ENCODE results near the gene PLA2G5. TPM values are rescaled to one million over a fixed set of nuclear protein-coding genes. Genes with fewer than 3 reads are reported as not detected.
"Not testable (repeated sequence)": the region's sequence is repeated elsewhere in the genome, so short reads cannot be mapped to it uniquely, and the experiment has no call there.

PLA2G5 gene
- total RNA-seq, 2 donors from 2014 or later: not detected

GRCh38 chr1:20126806-20127440 is 56.9 kb downstream of the PLA2G5 start:
- no peak for ATAC-seq (replicated peaks)

GRCh38 chr1:20130518-20130917 is 60.5 kb downstream of the PLA2G5 start:
- not testable (repeated sequence) for H3K4me3 Mint-ChIP-seq; ATAC-seq (replicated peaks)

More at GRCh38 chr1:20126806-20127440, 56.9 kb downstream of the PLA2G5 start:
- Mint-ChIP-seq H3K4me3 (no peak overlapping the region), H3K36me3 (ENCODE audit: low read depth) (no peaks in the 10 kb centered on the region), H3K9me3 (no peaks in the 10 kb centered on the region), H3K27ac (no peak overlapping the region), H3K27me3 (peaks cover 28% of the 10 kb centered on the region), H3K4me1 (no peaks in the 10 kb centered on the region)

GRCh38 chr1:20134995-20135394 is 65.0 kb downstream of the PLA2G5 start:
- no peaks in the 10 kb centered on the region for H3K36me3 Mint-ChIP-seq (ENCODE audit: low read depth)
- H3K27me3 Mint-ChIP-seq: peaks cover 19% of the 10 kb centered on the region
- no peaks in the 10 kb centered on the region for H3K4me1 Mint-ChIP-seq
- no peak for ATAC-seq (replicated peaks)
- no peak overlapping the region for H3K4me3 Mint-ChIP-seq
- no peak overlapping the region for H3K27ac Mint-ChIP-seq
- H3K9me3 Mint-ChIP-seq: no peaks in the 10 kb centered on the region

More at GRCh38 chr1:20130518-20130917, 60.5 kb downstream of the PLA2G5 start:
- H3K36me3 Mint-ChIP-seq (ENCODE audit: low read depth); H3K4me1 Mint-ChIP-seq; H3K27ac Mint-ChIP-seq; H3K9me3 Mint-ChIP-seq: not testable (repeated sequence)
- peaks cover 18% of the 10 kb centered on the region for H3K27me3 Mint-ChIP-seq

GRCh38 chr1:20136249-20136648 is 66.3 kb downstream of the PLA2G5 start:
- ATAC-seq (replicated peaks): no peak
- no peaks in the 10 kb centered on the region for H3K9me3 Mint-ChIP-seq

GRCh38 chr1:20137055-20137454 is 67.1 kb downstream of the PLA2G5 start:
- no peak for ATAC-seq (replicated peaks)
- Mint-ChIP-seq H3K27me3 (peaks cover 21% of the 10 kb centered on the region), H3K9me3 (no peaks in the 10 kb centered on the region), H3K4me1 (no peaks in the 10 kb centered on the region), H3K36me3 (ENCODE audit: low read depth) (no peaks in the 10 kb centered on the region), H3K27ac (no peak overlapping the region), H3K4me3 (no peak overlapping the region)

More at GRCh38 chr1:20136249-20136648, 66.3 kb downstream of the PLA2G5 start:
- H3K4me3 Mint-ChIP-seq: no peak overlapping the region
- H3K4me1 Mint-ChIP-seq: no peaks in the 10 kb centered on the region
- H3K27ac Mint-ChIP-seq: no peak overlapping the region
- H3K36me3 Mint-ChIP-seq (ENCODE audit: low read depth): no peaks in the 10 kb centered on the region
- H3K27me3 Mint-ChIP-seq: peaks cover 24% of the 10 kb centered on the region

- Mint-ChIP-seq H3K36me3 (ENCODE audit: low read depth) (no peaks in the 10 kb centered on the region), H3K9me3 (no peaks in the 10 kb centered on the region), H3K27ac (no peak overlapping the region), H3K4me3 (no peak overlapping the region), H3K27me3 (peaks cover 18% of the 10 kb centered on the region), H3K4me1 (no peaks in the 10 kb centered on the region)
- no peak for ATAC-seq (replicated peaks)
Observed at GRCh38 chr1:20137604-20138003, 67.6 kb downstream of the PLA2G5 start.

- no peaks in the 10 kb centered on the region for H3K36me3 Mint-ChIP-seq (ENCODE audit: low read depth)
- no peaks in the 10 kb centered on the region for H3K9me3 Mint-ChIP-seq
- H3K4me1 Mint-ChIP-seq: no peaks in the 10 kb centered on the region
- peaks cover 18% of the 10 kb centered on the region for H3K27me3 Mint-ChIP-seq
- H3K27ac Mint-ChIP-seq: no peak overlapping the region
- ATAC-seq (replicated peaks): no peak
- no peak overlapping the region for H3K4me3 Mint-ChIP-seq
Observed at GRCh38 chr1:20138346-20138745, 68.4 kb downstream of the PLA2G5 start.

GRCh38 chr1:20138961-20139550 is 69.1 kb downstream of the PLA2G5 start, which contains the start of gene PLA2G2F:
PLA2G2F (plus strand) TSS chr1:20139323; CDS start chr1:20139428, 105 bp downstream.
- no peak within 1 kb of the TSS for H3K4me3 Mint-ChIP-seq
- no peak within 1 kb of the TSS for H3K27ac Mint-ChIP-seq
- peaks cover 15% of the 10 kb centered on the region for H3K27me3 Mint-ChIP-seq
- H3K4me1 Mint-ChIP-seq: no peaks in the 10 kb centered on the region
- no peak for ATAC-seq (replicated peaks)
- H3K9me3 Mint-ChIP-seq: no peaks in the 10 kb centered on the region
- H3K36me3 Mint-ChIP-seq (ENCODE audit: low read depth): no peaks in the 10 kb centered on the region

- ATAC-seq (replicated peaks): no peak
- peaks cover 12% of the 10 kb centered on the region for H3K27me3 Mint-ChIP-seq
- H3K4me1 Mint-ChIP-seq: no peaks in the 10 kb centered on the region
- H3K4me3 Mint-ChIP-seq: no peak overlapping the region
- H3K36me3 Mint-ChIP-seq (ENCODE audit: low read depth): no peaks in the 10 kb centered on the region
- no peak overlapping the region for H3K27ac Mint-ChIP-seq
- H3K9me3 Mint-ChIP-seq: no peaks in the 10 kb centered on the region
Observed at GRCh38 chr1:20139776-20140612, 70.0 kb downstream of the PLA2G5 start.

- Mint-ChIP-seq H3K4me1 (no peaks in the 10 kb centered on the region), H3K4me3 (no peak overlapping the region), H3K36me3 (ENCODE audit: low read depth) (no peaks in the 10 kb centered on the region), H3K27me3 (peaks cover 12% of the 10 kb centered on the region), H3K9me3 (no peaks in the 10 kb centered on the region), H3K27ac (no peak overlapping the region)
- no peak for ATAC-seq (replicated peaks)
Observed at GRCh38 chr1:20141001-20141400, 71.0 kb downstream of the PLA2G5 start.

- Mint-ChIP-seq H3K4me1 (no peaks in the 10 kb centered on the region), H3K4me3 (no peak overlapping the region), H3K27ac (no peak overlapping the region), H3K36me3 (ENCODE audit: low read depth) (no peaks in the 10 kb centered on the region), H3K27me3 (peaks cover 12% of the 10 kb centered on the region), H3K9me3 (no peaks in the 10 kb centered on the region)
- no peak for ATAC-seq (replicated peaks)
Observed at GRCh38 chr1:20141466-20141865, 71.5 kb downstream of the PLA2G5 start.

Other genes starting within 250 kb of the PLA2G5 start
- gene OTUD3, start 187.8 kb upstream of the PLA2G5 start, total RNA-seq: 10 to 100 TPM; 11.5 to 16.6 TPM
- not detected for gene PLA2G2E, start 146.6 kb upstream of the PLA2G5 start, total RNA-seq
- gene PLA2G2A, start 90.6 kb upstream of the PLA2G5 start, total RNA-seq: not detected
- not detected for gene PLA2G2D, start 49.3 kb downstream of the PLA2G5 start, total RNA-seq
- gene PLA2G2F, start 69.1 kb downstream of the PLA2G5 start, total RNA-seq: not detected
- under 1 TPM; 0.37 to 0.63 TPM for gene UBXN10, start 115.9 kb downstream of the PLA2G5 start, total RNA-seq
- gene PLA2G2C, start 116.3 kb downstream of the PLA2G5 start, total RNA-seq: under 1 TPM; 0.06 to 0.26 TPM
- under 1 TPM in 1 of 2 donors, not detected in 1; 0.05 TPM for gene VWA5B1, start 220.7 kb downstream of the PLA2G5 start, total RNA-seq